NCI-H2107 treated with DMSO at 0.1 percent for 48 hours (cell line): ENCODE data around the gene ILF2.
"Not testable (repeated sequence)": the region's sequence is repeated elsewhere in the genome, so short reads cannot be mapped to it uniquely, and the experiment has no call there.

Experiments
- DNase-seq: peaks from one replicate; lab custom pipeline; 2025; ENCODE audit not compliant: unreplicated experiment; lab: John Stamatoyannopoulos, UW

Gene ILF2

GRCh38 chr1:153670859-153671627 is at the start of gene ILF2:
TSS of gene ILF2 (minus strand) at chr1:153670993. CDS start at chr1:153670922, 71 bp downstream.
- peak; percentile 99 for DNase-seq

GRCh38 chr1:153717330-153717729 is 46.5 kb upstream of the ILF2 start:
- DNase-seq: no peak

- not testable (repeated sequence) for DNase-seq
These were observed 45.4 kb upstream of the ILF2 start for GRCh38 chr1:153716211-153716610.

- DNase-seq: no peak
These were observed 40.2 kb upstream of the ILF2 start for GRCh38 chr1:153711026-153711425.

- DNase-seq: no peak
These were observed 34.7 kb upstream of the ILF2 start for GRCh38 chr1:153705484-153705883.

GRCh38 chr1:153699768-153700167 is 29.0 kb upstream of the ILF2 start:
- no peak for DNase-seq

- DNase-seq: no peak
These were observed 28.3 kb upstream of the ILF2 start for GRCh38 chr1:153698923-153699714.

- no peak for DNase-seq
These were observed 27.5 kb upstream of the ILF2 start for GRCh38 chr1:153698020-153698922.

- DNase-seq: no peak
These were observed 26.6 kb upstream of the ILF2 start for GRCh38 chr1:153697191-153698019.

GRCh38 chr1:153696741-153697140 is 25.9 kb upstream of the ILF2 start:
- no peak for DNase-seq

- DNase-seq: no peak
These were observed 22.7 kb upstream of the ILF2 start for GRCh38 chr1:153693466-153693865.

GRCh38 chr1:153688736-153689328 is 18.0 kb upstream of the ILF2 start:
- DNase-seq: no peak

GRCh38 chr1:153688276-153688675 is 17.5 kb upstream of the ILF2 start:
- DNase-seq: no peak

GRCh38 chr1:153687346-153688125 is 16.7 kb upstream of the ILF2 start:
- no peak for DNase-seq

GRCh38 chr1:153685544-153686340 is 14.9 kb upstream of the ILF2 start:
- no peak for DNase-seq

- no peak for DNase-seq
These were observed 14.1 kb upstream of the ILF2 start for GRCh38 chr1:153684892-153685291.

GRCh38 chr1:153683854-153684253 is 13.1 kb upstream of the ILF2 start:
- DNase-seq: no peak

- DNase-seq: no peak
These were observed 11.9 kb upstream of the ILF2 start for GRCh38 chr1:153682730-153683129.

GRCh38 chr1:153680120-153680403 is 9.3 kb upstream of the ILF2 start:
- no peak for DNase-seq
